Tibial nerve (tissue), 4 donors: ENCODE data around the gene HNRNPM. TPM values are rescaled to one million over a fixed set of nuclear protein-coding genes. Genes with fewer than 3 reads are reported as not detected.

Experiments
- DNase-seq, 2 donors: peaks; one replicate each; pipeline ENCODE4 v3.0.0-alpha.2; 2019; ENCODE audit warnings: low spot score in 2 of 2
- H3K27ac ChIP-seq, 4 donors: fragments of 200-600 bp; sonication (generic) in 3 of 4; one replicate each; pipeline ENCODE4 v1.5.1; 2017 to 2019; ENCODE audit warnings: mild to moderate bottlenecking in 1 of 4
- H3K27me3 ChIP-seq, 2 donors: fragments of 200-600 bp; sonication (generic) in 1 of 2; one replicate each; pipeline versions ENCODE4 v1.5.1 to v1.6.0; 2017 to 2019
- H3K36me3 ChIP-seq, 3 donors: fragments of 200-600 bp; sonication (generic); one replicate each; pipeline ENCODE4 v1.5.1; 2018 to 2019
- H3K4me1 ChIP-seq, 4 donors: fragments of 200-600 bp; sonication (generic) in 3 of 4; one replicate each; pipeline ENCODE4 v1.5.1; 2017 to 2019
- H3K4me3 ChIP-seq, 4 donors: fragments of 200-600 bp; sonication (generic) in 3 of 4; one replicate each; pipeline ENCODE4 v1.5.1; 2017 to 2019; ENCODE audit warnings: mild to moderate bottlenecking in 1 of 4, moderate library complexity in 1 of 4
- H3K9me3 ChIP-seq, 4 donors: fragments of 200-600 bp; sonication (generic) in 3 of 4; one replicate each; pipeline ENCODE4 v1.5.1; 2017 to 2019
- EP300 ChIP-seq, 2 donors: sonication (generic); formaldehyde crosslinking; IDR thresholded peaks; one replicate each; pipeline ENCODE4 v1.6.1; 2017; ENCODE audit warnings: antibody characterized with exemption in 2 of 2, mild to moderate bottlenecking in 1 of 2
- POLR2A ChIP-seq, 2 donors: fragments of 450-650 bp; IDR thresholded peaks; one replicate each; pipeline ENCODE4 v1.6.1; 2017; ENCODE audit warnings: antibody characterized with exemption in 2 of 2, mild to moderate bottlenecking in 2 of 2, moderate library complexity in 2 of 2
- WGBS, 2 donors: methylation state at CpG; one replicate each; pipeline ENCODE4 v1.1.5; 2018; 5-methylcytosine and 5-hydroxymethylcytosine counted together
- total RNA-seq, 4 donors: library from RNA; depleted of rRNA; stranded (reverse); fragments of >200 nt; gene quantifications; one replicate each; pipeline ENCODE4 v1.1.0, GENCODE V29; 2016
- TF ChIP-seq, protein P1 (sequence below), 5 experiments: fragments of 200-600 bp in 3 of 5; fragments of 450-650 bp in 2 of 5; sonication (generic) in 3 of 5; IDR thresholded peaks; one replicate each; pipeline ENCODE4 v1.5.1; 2016 to 2019; ENCODE audit warnings: antibody characterized with exemption in 5 of 5, mild to moderate bottlenecking in 3 of 5, moderate library complexity in 2 of 5

HNRNPM gene
- total RNA-seq, 4 donors from 2014 or later = 139 to 251 (median 164) TPM

DNA sequence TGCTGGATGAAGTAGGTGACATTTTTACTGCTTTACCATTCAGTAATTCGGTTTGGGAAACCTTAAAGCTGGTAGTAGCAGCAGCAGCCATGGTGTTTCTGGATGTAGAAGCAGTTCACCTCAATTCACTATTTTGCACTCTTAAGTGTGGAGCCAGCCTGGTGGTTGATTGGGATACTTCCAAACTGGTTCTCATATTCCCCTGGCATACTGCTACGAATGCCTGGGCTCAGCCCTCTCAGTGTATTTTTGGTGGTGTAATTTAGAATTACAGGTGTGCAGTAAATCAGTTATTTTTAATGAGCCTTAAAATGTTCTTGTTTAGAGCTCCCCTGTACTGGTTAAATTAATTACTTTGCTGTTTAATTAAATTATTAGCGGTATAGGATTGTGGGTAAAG, 12.4 kb downstream of the HNRNPM start:
- Histone ChIP-seq H3K27me3 (no peaks in the 10 kb centered on the region), H3K4me1 (peaks cover 3 to 88% (median 67%) of the 10 kb centered on the region in 4 donors), H3K27ac (no peak overlapping the region), H3K36me3 (peaks cover 0 to 15% (median 0%) of the 10 kb centered on the region in 3 donors), H3K4me3 (no peak overlapping the region), H3K9me3 (no peaks in the 10 kb centered on the region)
- DNase-seq = no peak
- 72 to 88% methylated on average over 3 of the region's 3 CpGs for WGBS, 2 donors
- TF ChIP-seq EP300 (IDR thresholded peaks at IDR 0.05) = no peak
- TF ChIP-seq, protein P1, sequence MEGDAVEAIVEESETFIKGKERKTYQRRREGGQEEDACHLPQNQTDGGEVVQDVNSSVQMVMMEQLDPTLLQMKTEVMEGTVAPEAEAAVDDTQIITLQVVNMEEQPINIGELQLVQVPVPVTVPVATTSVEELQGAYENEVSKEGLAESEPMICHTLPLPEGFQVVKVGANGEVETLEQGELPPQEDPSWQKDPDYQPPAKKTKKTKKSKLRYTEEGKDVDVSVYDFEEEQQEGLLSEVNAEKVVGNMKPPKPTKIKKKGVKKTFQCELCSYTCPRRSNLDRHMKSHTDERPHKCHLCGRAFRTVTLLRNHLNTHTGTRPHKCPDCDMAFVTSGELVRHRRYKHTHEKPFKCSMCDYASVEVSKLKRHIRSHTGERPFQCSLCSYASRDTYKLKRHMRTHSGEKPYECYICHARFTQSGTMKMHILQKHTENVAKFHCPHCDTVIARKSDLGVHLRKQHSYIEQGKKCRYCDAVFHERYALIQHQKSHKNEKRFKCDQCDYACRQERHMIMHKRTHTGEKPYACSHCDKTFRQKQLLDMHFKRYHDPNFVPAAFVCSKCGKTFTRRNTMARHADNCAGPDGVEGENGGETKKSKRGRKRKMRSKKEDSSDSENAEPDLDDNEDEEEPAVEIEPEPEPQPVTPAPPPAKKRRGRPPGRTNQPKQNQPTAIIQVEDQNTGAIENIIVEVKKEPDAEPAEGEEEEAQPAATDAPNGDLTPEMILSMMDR (IDR thresholded peaks at IDR 0.05) = no peak
- no peak for TF ChIP-seq POLR2A (IDR thresholded peaks at IDR 0.05)

DNA sequence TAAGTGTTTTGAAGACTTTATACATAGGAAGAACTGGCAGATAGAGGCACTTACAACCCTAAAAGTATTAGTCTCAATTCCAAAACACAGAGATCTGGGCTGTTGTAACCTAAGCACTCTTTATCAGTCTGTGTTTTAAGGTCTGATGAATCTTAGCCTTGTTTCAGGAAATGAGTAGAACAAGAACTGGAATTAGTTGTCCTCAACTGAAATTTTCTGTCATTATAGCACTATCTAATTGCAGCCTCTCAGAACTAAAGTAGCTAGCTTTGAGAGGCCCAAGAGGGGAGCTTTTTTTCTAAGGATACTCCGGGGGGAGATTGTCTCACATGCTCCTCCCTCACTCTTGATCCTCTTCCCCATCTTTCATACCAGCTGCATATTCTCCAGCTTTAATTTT, 13.1 kb downstream of the HNRNPM start:
- H3K4me3 ChIP-seq = no peak overlapping the region
- H3K36me3 ChIP-seq = peaks cover 0 to 15% (median 0%) of the 10 kb centered on the region in 3 donors
- H3K27me3 ChIP-seq = no peaks in the 10 kb centered on the region
- no peaks in the 10 kb centered on the region for H3K9me3 ChIP-seq
- H3K27ac ChIP-seq = no peak overlapping the region
- WGBS, 2 donors = 49 to 73% methylated on average over 1 of the region's 1 CpG
- TF ChIP-seq, protein P1 (IDR thresholded peaks at IDR 0.05) = no peak
- no peak for TF ChIP-seq EP300 (IDR thresholded peaks at IDR 0.05)
- TF ChIP-seq POLR2A (IDR thresholded peaks at IDR 0.05) = no peak
- DNase-seq = no peak
- H3K4me1 ChIP-seq = peaks cover 3 to 88% (median 65%) of the 10 kb centered on the region in 4 donors

DNA sequence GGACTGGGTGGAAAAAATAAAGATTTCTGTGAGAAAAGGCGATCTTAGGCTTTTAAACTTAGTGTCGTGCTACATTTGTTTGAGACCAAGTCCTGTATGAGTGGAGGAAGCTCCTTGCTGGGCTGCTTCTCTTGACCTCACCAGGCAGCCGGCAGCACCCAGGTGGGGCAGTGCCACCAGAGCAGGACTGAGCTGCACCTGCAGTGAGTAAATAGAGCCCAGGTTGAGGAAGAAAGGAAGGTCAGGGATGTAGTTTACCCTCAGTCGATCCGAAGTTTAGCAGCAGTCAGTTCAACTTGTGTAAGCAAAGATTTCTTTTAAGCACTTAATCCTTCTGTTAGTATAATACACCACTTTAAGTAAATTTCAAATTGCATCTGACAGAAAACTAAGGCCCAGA, 13.6 kb downstream of the HNRNPM start:
- WGBS, 2 donors = 72 to 75% methylated on average over 5 of the region's 5 CpGs
- no peak for TF ChIP-seq EP300 (IDR thresholded peaks at IDR 0.05)
- TF ChIP-seq, protein P1 (IDR thresholded peaks at IDR 0.05) = no peak
- TF ChIP-seq POLR2A (IDR thresholded peaks at IDR 0.05) = no peak
- peaks cover 0 to 15% (median 0%) of the 10 kb centered on the region in 3 donors for H3K36me3 ChIP-seq
- H3K9me3 ChIP-seq = no peaks in the 10 kb centered on the region
- no peak overlapping the region for H3K27ac ChIP-seq
- peaks cover 3 to 88% (median 60%) of the 10 kb centered on the region in 4 donors for H3K4me1 ChIP-seq
- H3K4me3 ChIP-seq = no peak overlapping the region
- H3K27me3 ChIP-seq = no peaks in the 10 kb centered on the region
- no peak for DNase-seq

DNA sequence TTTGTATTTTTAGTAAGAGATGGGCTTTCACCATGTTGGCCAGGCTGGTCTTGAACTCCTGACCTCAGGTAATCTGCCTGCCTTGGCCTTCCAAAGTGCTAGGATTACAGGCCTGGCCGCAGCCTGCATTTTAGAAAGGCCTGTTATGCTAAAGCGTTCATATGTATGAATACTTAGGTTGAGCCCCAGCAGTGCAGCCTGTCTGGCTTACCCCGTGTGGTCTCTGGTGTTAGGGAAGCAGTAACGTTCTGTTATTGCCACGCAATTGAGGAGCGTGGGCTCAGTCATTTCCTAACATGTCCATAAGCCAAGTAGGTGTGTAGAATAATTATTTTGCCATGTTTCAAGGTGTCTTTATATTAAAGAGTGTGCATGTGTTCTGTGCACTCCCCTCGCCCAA, 14.3 kb downstream of the HNRNPM start:
- Histone ChIP-seq H3K9me3 (no peaks in the 10 kb centered on the region), H3K27me3 (no peaks in the 10 kb centered on the region), H3K4me3 (no peak overlapping the region), H3K4me1 (peaks cover 3 to 83% (median 52%) of the 10 kb centered on the region in 4 donors), H3K27ac (peak overlapping the region in 2 of 4 donors; percentile 66 to 67), H3K36me3 (peaks cover 0 to 21% (median 0%) of the 10 kb centered on the region in 3 donors)
- TF ChIP-seq EP300 (IDR thresholded peaks at IDR 0.05) (no peak), POLR2A (IDR thresholded peaks at IDR 0.05) (no peak)
- TF ChIP-seq, protein P1 (IDR thresholded peaks at IDR 0.05) = no peak
- DNase-seq = no peak
- 40 to 52% methylated on average over 6 to 7 of the region's 7 CpGs for WGBS, 2 donors

DNA sequence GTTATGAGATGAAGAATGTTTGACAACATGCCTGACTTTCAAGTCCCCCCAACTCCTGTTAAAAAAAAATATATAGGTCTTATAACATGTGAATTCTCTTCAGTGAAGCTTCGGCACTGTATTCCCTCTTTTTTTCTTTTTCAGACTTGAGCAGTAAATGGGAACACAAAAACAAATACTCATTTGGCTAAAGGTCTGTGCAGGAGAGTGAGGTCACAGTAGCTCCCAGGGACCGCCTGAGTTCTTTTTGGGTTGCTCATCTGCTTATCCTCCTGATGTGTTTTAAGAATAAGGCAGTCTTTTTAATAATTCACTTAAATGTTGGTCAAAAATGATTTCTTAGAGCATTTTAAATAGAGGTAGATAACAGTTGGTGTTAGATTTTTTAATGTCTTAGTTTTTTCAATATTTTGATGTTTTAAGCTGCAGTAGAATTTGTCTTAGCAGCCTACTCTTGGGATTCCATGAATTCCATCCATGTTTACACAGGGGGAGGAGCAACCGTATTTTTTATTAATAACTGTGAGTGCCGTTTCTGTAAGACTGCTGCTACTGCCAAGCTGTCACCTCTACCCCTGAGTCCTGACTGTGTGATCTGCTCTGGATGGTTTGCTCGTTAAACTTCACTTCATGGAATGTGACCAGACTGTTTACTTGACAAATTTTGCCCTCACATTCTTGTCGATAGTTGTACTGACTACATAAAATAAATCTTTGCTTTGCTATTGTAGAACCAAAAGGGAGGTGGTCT, 14.9 kb downstream of the HNRNPM start:
- no peaks in the 10 kb centered on the region for H3K9me3 ChIP-seq
- peaks cover 3 to 78% (median 51%) of the 10 kb centered on the region in 4 donors for H3K4me1 ChIP-seq
- 15 to 21% methylated on average over 6 of the region's 6 CpGs for WGBS, 2 donors
- H3K27me3 ChIP-seq = no peaks in the 10 kb centered on the region
- TF ChIP-seq POLR2A (IDR thresholded peaks at IDR 0.05) (no peak), EP300 (IDR thresholded peaks at IDR 0.05) (no peak)
- TF ChIP-seq, protein P1 (IDR thresholded peaks at IDR 0.05) = no peak
- H3K36me3 ChIP-seq = peaks cover 0 to 27% (median under 1%) of the 10 kb centered on the region in 3 donors
- peak overlapping the region in 1 of 4 donors; percentile 2 for H3K4me3 ChIP-seq
- no peak for DNase-seq
- peak overlapping the region in 2 of 4 donors; percentile 66 to 67 for H3K27ac ChIP-seq
